Measurements from ENCODE around the gene OVAAL. TPM values are rescaled to one million over a fixed set of nuclear protein-coding genes. Genes with fewer than 3 reads are reported as not detected.

Gene OVAAL
- total RNA-seq, 1 donor from 2014 or later = not detected

DNA sequence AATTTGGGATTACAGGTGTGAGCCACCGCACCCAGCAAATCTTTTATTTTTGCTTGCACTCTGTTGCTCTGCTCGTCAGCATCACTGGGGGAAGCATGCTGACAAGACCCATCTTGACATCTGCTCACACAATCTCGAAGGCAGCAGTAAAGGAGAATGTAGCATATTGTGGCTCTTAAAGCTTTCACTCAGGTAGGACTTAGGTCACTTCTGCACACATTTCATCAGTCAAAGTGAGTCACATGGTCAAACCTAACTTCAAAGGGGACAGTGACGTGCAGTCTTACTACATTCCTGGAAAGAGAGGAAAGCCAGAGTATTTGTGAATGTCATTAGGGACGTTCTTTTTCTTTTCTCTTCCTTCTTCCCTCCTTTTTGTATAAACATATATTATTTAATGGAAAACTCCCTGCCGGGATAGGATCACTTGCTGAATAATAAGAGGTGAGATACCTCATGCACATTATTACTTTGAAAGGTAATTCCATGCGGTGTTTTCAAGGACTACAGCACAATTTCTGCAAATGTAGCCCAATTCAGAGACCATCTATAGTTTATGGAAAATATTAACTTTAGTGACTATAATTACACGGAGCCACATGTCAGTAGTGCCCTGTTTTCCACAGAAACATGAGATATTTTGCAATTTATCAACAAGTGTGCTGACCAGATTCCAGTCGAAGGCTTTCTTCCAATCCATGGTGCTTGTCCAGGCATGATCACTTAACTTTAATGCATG is 37.1 kb upstream of the OVAAL start:
- H3K4me3 ChIP-seq (ENCODE audit: insufficient read depth, low read depth, low read length) = no peak overlapping the region
- no peaks in the 10 kb centered on the region for H3K79me2 ChIP-seq (ENCODE audit: insufficient read depth, low read length)
- H3K27me3 Mint-ChIP-seq (ENCODE audit: low read depth, unreplicated experiment) = no peaks in the 10 kb centered on the region
- no peaks in the 10 kb centered on the region for H3K4me1 ChIP-seq (ENCODE audit: insufficient read depth, low read length)
- H3K36me3 Mint-ChIP-seq (ENCODE audit: low read depth, unreplicated experiment) = no peaks in the 10 kb centered on the region
- no peak overlapping the region for H3K4me3 Mint-ChIP-seq (ENCODE audit: unreplicated experiment)
- FAIRE-seq (no peak), DNase-seq (ENCODE audit: low read depth) (no peak)
- H3K9ac ChIP-seq (ENCODE audit: low read length) = no peak overlapping the region
- H3K4me1 Mint-ChIP-seq (ENCODE audit: low read depth, unreplicated experiment) = peaks cover 34% of the 10 kb centered on the region
- H3K27ac ChIP-seq (ENCODE audit: low read depth, low read length) = no peak overlapping the region
- no peak overlapping the region for H2AFZ ChIP-seq (ENCODE audit: low read depth, low read length)
- no peaks in the 10 kb centered on the region for H3K9me3 ChIP-seq (ENCODE audit: insufficient read depth, low read depth, low read length)
- no peaks in the 10 kb centered on the region for H3K36me3 ChIP-seq (ENCODE audit: insufficient read depth, low read length)
- no peaks in the 10 kb centered on the region for H4K20me1 ChIP-seq (ENCODE audit: insufficient read depth, low read length)
- H3K27ac Mint-ChIP-seq (ENCODE audit: unreplicated experiment) = no peak overlapping the region
- H3K4me2 ChIP-seq (ENCODE audit: low read length) = no peak overlapping the region
- no peaks in the 10 kb centered on the region for H3K27me3 ChIP-seq (ENCODE audit: insufficient read depth, low read length)
- peaks cover 3% of the 10 kb centered on the region for H3K9me3 Mint-ChIP-seq (ENCODE audit: unreplicated experiment)
- no peak for TF ChIP-seq EZH2 (IDR thresholded peaks at IDR 0.05; ENCODE audit: insufficient read depth, low read length)

DNA sequence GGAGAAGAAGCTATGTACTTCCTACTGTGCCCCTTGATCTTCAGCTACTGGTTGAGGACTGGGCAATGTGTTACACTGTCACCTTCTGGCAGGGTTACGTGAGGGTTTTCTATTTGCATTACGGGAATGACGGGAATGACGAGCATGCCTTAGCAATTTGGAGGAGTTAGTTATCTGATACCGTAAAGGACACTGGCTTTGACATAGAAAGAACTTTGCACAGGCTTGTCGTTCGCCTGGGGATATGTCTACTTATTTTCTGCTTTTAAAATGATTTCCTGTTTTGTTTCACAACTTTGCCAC is 36.6 kb upstream of the OVAAL start:
- Histone ChIP-seq H3K27me3 (ENCODE audit: insufficient read depth, low read length) (no peaks in the 10 kb centered on the region), H2AFZ (ENCODE audit: low read depth, low read length) (no peak overlapping the region)

DNA sequence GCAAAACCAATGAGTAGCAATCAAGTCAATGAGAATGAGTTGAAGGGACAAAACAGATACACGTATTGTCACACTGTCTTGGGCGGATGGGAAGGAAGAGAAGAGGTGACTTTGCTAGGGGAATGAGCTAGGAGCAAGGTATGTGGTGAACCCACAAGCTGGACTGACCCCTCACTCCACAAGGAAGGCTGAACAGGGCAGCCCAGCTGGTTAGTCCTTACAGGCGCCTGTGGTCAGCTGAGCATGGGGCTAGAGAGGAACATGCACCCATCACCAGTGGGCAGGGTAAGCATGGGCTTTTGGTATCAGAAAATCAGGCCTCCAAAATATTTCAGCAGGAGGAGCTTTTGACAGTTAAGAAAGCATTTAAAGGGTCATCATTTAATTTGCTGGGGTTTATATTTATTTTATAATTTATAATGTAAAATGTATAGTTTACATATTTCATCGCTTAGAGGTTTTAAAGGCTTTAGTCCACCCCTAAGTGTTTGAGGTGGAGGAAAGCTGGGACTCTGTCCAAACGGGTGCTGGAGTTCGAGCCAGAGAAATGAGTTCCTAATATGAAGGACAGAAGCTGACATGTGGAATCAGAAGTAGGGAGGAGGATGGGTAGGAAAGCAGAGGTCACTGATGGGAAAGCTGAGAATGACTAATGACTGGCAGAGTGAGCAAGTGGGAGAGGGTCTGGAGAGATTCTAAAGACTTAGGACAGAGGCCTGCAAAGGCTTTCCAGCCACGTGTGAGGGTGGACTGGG is 34.4 kb upstream of the OVAAL start:
- Mint-ChIP-seq H3K36me3 (ENCODE audit: low read depth, unreplicated experiment) (no peaks in the 10 kb centered on the region), H3K27ac (ENCODE audit: unreplicated experiment) (peak overlapping the region; percentile 35), H3K4me1 (ENCODE audit: low read depth, unreplicated experiment) (peaks cover 46% of the 10 kb centered on the region), H3K9me3 (ENCODE audit: unreplicated experiment) (peaks cover 3% of the 10 kb centered on the region), H3K4me3 (ENCODE audit: unreplicated experiment) (no peak overlapping the region), H3K27me3 (ENCODE audit: low read depth, unreplicated experiment) (no peaks in the 10 kb centered on the region)
- TF ChIP-seq, protein P1, sequence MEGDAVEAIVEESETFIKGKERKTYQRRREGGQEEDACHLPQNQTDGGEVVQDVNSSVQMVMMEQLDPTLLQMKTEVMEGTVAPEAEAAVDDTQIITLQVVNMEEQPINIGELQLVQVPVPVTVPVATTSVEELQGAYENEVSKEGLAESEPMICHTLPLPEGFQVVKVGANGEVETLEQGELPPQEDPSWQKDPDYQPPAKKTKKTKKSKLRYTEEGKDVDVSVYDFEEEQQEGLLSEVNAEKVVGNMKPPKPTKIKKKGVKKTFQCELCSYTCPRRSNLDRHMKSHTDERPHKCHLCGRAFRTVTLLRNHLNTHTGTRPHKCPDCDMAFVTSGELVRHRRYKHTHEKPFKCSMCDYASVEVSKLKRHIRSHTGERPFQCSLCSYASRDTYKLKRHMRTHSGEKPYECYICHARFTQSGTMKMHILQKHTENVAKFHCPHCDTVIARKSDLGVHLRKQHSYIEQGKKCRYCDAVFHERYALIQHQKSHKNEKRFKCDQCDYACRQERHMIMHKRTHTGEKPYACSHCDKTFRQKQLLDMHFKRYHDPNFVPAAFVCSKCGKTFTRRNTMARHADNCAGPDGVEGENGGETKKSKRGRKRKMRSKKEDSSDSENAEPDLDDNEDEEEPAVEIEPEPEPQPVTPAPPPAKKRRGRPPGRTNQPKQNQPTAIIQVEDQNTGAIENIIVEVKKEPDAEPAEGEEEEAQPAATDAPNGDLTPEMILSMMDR (IDR thresholded peaks at IDR 0.05; ENCODE audit: insufficient read depth, low read depth, low read length) = no peak
- TF ChIP-seq EZH2 (IDR thresholded peaks at IDR 0.05; ENCODE audit: insufficient read depth, low read length) = no peak
- H3K27ac ChIP-seq (ENCODE audit: low read depth, low read length) = no peak overlapping the region
- H3K9ac ChIP-seq (ENCODE audit: low read length) = no peak overlapping the region
- H3K4me3 ChIP-seq (ENCODE audit: insufficient read depth, low read depth, low read length) = no peak overlapping the region
- DNase-seq (ENCODE audit: low read depth) (no peak), FAIRE-seq (no peak)
- no peaks in the 10 kb centered on the region for H3K9me3 ChIP-seq (ENCODE audit: insufficient read depth, low read depth, low read length)
- no peaks in the 10 kb centered on the region for H3K79me2 ChIP-seq (ENCODE audit: insufficient read depth, low read length)
- no peaks in the 10 kb centered on the region for H3K27me3 ChIP-seq (ENCODE audit: insufficient read depth, low read length)
- H2AFZ ChIP-seq (ENCODE audit: low read depth, low read length) = no peak overlapping the region
- no peaks in the 10 kb centered on the region for H4K20me1 ChIP-seq (ENCODE audit: insufficient read depth, low read length)
- peaks cover 9% of the 10 kb centered on the region for H3K4me1 ChIP-seq (ENCODE audit: insufficient read depth, low read length)
- H3K36me3 ChIP-seq (ENCODE audit: insufficient read depth, low read length) = no peaks in the 10 kb centered on the region
- H3K4me2 ChIP-seq (ENCODE audit: low read length) = no peak overlapping the region

More for the DNA sequence above, 36.6 kb upstream of the OVAAL start:
- Histone ChIP-seq H3K9ac (ENCODE audit: low read length) (no peak overlapping the region), H3K4me2 (ENCODE audit: low read length) (no peak overlapping the region), H3K36me3 (ENCODE audit: insufficient read depth, low read length) (no peaks in the 10 kb centered on the region), H3K79me2 (ENCODE audit: insufficient read depth, low read length) (no peaks in the 10 kb centered on the region), H3K4me1 (ENCODE audit: insufficient read depth, low read length) (peaks cover 3% of the 10 kb centered on the region), H4K20me1 (ENCODE audit: insufficient read depth, low read length) (no peaks in the 10 kb centered on the region), H3K4me3 (ENCODE audit: insufficient read depth, low read depth, low read length) (no peak overlapping the region), H3K27ac (ENCODE audit: low read depth, low read length) (no peak overlapping the region), H3K9me3 (ENCODE audit: insufficient read depth, low read depth, low read length) (no peaks in the 10 kb centered on the region)
- Mint-ChIP-seq H3K27ac (ENCODE audit: unreplicated experiment) (no peak overlapping the region), H3K36me3 (ENCODE audit: low read depth, unreplicated experiment) (no peaks in the 10 kb centered on the region), H3K4me3 (ENCODE audit: unreplicated experiment) (no peak overlapping the region), H3K9me3 (ENCODE audit: unreplicated experiment) (peaks cover 3% of the 10 kb centered on the region), H3K27me3 (ENCODE audit: low read depth, unreplicated experiment) (no peaks in the 10 kb centered on the region), H3K4me1 (ENCODE audit: low read depth, unreplicated experiment) (peaks cover 40% of the 10 kb centered on the region)
- FAIRE-seq (no peak), DNase-seq (ENCODE audit: low read depth) (no peak)
- TF ChIP-seq, protein P1 (IDR thresholded peaks at IDR 0.05; ENCODE audit: insufficient read depth, low read depth, low read length) = no peak
- no peak for TF ChIP-seq EZH2 (IDR thresholded peaks at IDR 0.05; ENCODE audit: insufficient read depth, low read length)

Measured in astrocyte (in vitro differentiated cells and primary cell).